HCT116 (cell line): ENCODE results near the gene NSG2. TPM values are rescaled to one million over a fixed set of nuclear protein-coding genes. Genes with fewer than 3 reads are reported as not detected.

Source experiments
- ATAC-seq: fragments of 200-7000 bp; cut with Tn5 transposase; 2 replicates; pipeline ENCODE4 v1.9.1; 2020; ENCODE audit warnings: mild to moderate bottlenecking, moderate library complexity
- BruUV-seq: library from RNA; stranded (reverse); fragments of 400-500 nt; replicated peaks from 2 replicates; lab custom pipeline; 2021; lab: Mats Ljungman, UMichigan
- CTCF ChIA-PET: fragments of 300-600 bp; sonication (Branson Sonifier 250); formaldehyde crosslinking; loops from one replicate; lab custom pipeline; 2021; ENCODE audit warnings: antibody characterized with exemption; lab: Charles Lee
- POLR2A ChIA-PET: fragments of 300-600, 350-600 bp; sonication (Branson Sonifier 250); formaldehyde crosslinking; loops from one replicate; lab custom pipeline; 2021; ENCODE audit warnings: antibody characterized with exemption; lab: Charles Lee
- RAD21 ChIA-PET, 2 experiments: fragments of 300-600 bp; sonication (Branson Sonifier 250); formaldehyde crosslinking; loops; one replicate each; lab custom pipeline; 2023; ENCODE audit warnings: low total read pairs in 2 of 2; ENCODE audit not compliant: uncharacterized antibody in 2 of 2, unreplicated experiment in 2 of 2, low non-redundant PET in 1 of 2; lab: Charles Lee
- DNase-seq: peaks from one replicate; pipeline ENCODE4 v3.0.0-alpha.2; 2010; ENCODE audit warnings: low read depth, low spot score
- H2AFZ ChIP-seq: fragments of 200-600 bp; shearing (Covaris generic), sonication (generic); 2 replicates; pipeline ENCODE4 v1.6.1; 2017; ENCODE audit warnings: low read depth, mixed run types, mixed read lengths, antibody characterized with exemption, low read length; ENCODE audit not compliant: poor library complexity, severe bottlenecking
- H3K27ac ChIP-seq: 2 replicates; pipeline ENCODE4 v1.5.1; 2012; ENCODE audit warnings: low read depth, low read length
- H3K27me3 ChIP-seq: fragments of 200-600 bp; sonication (generic); 2 replicates; pipeline ENCODE4 v1.6.1; 2016; ENCODE audit warnings: mixed run types, low read length, mixed read lengths; ENCODE audit not compliant: insufficient read depth
- H3K36me3 ChIP-seq, 2 experiments: fragments of 200-500 bp in 1 of 2; fragments of 200-600 bp in 1 of 2; sonication (Bioruptor generic) in 1 of 2; sonication (generic) in 1 of 2; 2 replicates each; pipeline versions ENCODE4 v1.5.1 to v1.6.1; 2014 to 2016; ENCODE audit warnings: low read length in 2 of 2, inconsistent platforms in 1 of 2, mixed read lengths in 1 of 2, mixed run types in 1 of 2; ENCODE audit not compliant: insufficient read depth in 2 of 2, control insufficient read depth in 1 of 2
- H3K4me1 ChIP-seq, 2 experiments: fragments of 200-600 bp in 1 of 2; sonication (generic) in 1 of 2; 2 replicates each; pipeline versions ENCODE4 v1.5.1 to v1.6.1; 2012 to 2017; ENCODE audit warnings: low read length in 2 of 2, inconsistent platforms in 1 of 2, mild to moderate bottlenecking in 1 of 2, mixed read lengths in 1 of 2, mixed run types in 1 of 2, moderate library complexity in 1 of 2; ENCODE audit not compliant: insufficient read depth in 2 of 2, control insufficient read depth in 1 of 2
- H3K4me2 ChIP-seq: fragments of 200-600 bp; sonication (generic); 2 replicates; pipeline ENCODE4 v1.6.1; 2017; ENCODE audit warnings: mixed run types, low read length, mixed read lengths
- H3K4me3 ChIP-seq, 2 experiments: fragments of 200-600 bp in 1 of 2; sonication (generic) in 1 of 2; replicated peaks in 1 of 2; 2 replicates each; pipeline ENCODE4 v1.5.1; 2011 to 2016; ENCODE audit warnings: low read length in 2 of 2, control low read depth in 1 of 2, low read depth in 1 of 2, mild to moderate bottlenecking in 1 of 2, mixed read lengths in 1 of 2, mixed run types in 1 of 2
- H3K79me2 ChIP-seq: fragments of 200-600 bp; sonication (generic); 2 replicates; pipeline ENCODE4 v1.6.1; 2017; ENCODE audit warnings: mild to moderate bottlenecking, mixed run types, low read length, moderate library complexity, mixed read lengths; ENCODE audit not compliant: insufficient read depth
- H3K9ac ChIP-seq: fragments of 200-600 bp; sonication (generic); 2 replicates; pipeline ENCODE4 v1.6.1; 2016; ENCODE audit warnings: low read length, mixed read lengths
- H3K9me2 ChIP-seq: fragments of 200-600 bp; sonication (generic), shearing (Covaris generic); 2 replicates; pipeline ENCODE4 v1.6.1; 2017; ENCODE audit warnings: mixed run types, mild to moderate bottlenecking, moderate library complexity; ENCODE audit not compliant: insufficient read depth
- H3K9me3 ChIP-seq, 2 experiments: fragments of 200-500 bp in 1 of 2; fragments of 200-600 bp in 1 of 2; sonication (Bioruptor generic) in 1 of 2; sonication (generic) in 1 of 2; 2 replicates each; pipeline ENCODE4 v1.6.1; 2014 to 2017; ENCODE audit warnings: low read length in 2 of 2, mixed read lengths in 2 of 2, inconsistent platforms in 1 of 2, low read depth in 1 of 2, mild to moderate bottlenecking in 1 of 2, mixed run types in 1 of 2, moderate library complexity in 1 of 2; ENCODE audit not compliant: control insufficient read depth in 1 of 2, insufficient read depth in 1 of 2
- H4K20me1 ChIP-seq: fragments of 200-600 bp; sonication (generic), shearing (Covaris generic); 2 replicates; pipeline ENCODE4 v1.6.1; 2017; ENCODE audit warnings: mixed run types, mild to moderate bottlenecking, moderate library complexity; ENCODE audit not compliant: insufficient read depth
- CBX3 ChIP-seq: IDR thresholded peaks from 2 replicates; pipeline ENCODE4 v1.6.1; 2012; ENCODE audit warnings: low read depth
- ELF1 ChIP-seq: IDR thresholded peaks from 2 replicates; pipeline ENCODE4 v1.6.1; 2012; ENCODE audit warnings: low read depth, borderline replicate concordance
- FOSL1 ChIP-seq: IDR thresholded peaks from 2 replicates; pipeline ENCODE4 v1.6.1; 2012; ENCODE audit warnings: low read depth
- MAX ChIP-seq: IDR thresholded peaks from 2 replicates; pipeline ENCODE4 v1.6.1; 2012
- REST ChIP-seq: IDR thresholded peaks from 2 replicates; pipeline ENCODE4 v1.6.1; 2012; ENCODE audit warnings: low read depth
- SIN3A ChIP-seq: IDR thresholded peaks from 2 replicates; pipeline ENCODE4 v1.6.1; 2012; ENCODE audit warnings: low read depth
- SRF ChIP-seq: IDR thresholded peaks from 2 replicates; pipeline ENCODE4 v1.6.1; 2012; ENCODE audit warnings: low read depth
- TCF7L2 ChIP-seq: IDR thresholded peaks from 2 replicates; pipeline ENCODE4 v1.7.0; 2011; ENCODE audit warnings: borderline replicate concordance, inconsistent platforms; ENCODE audit not compliant: insufficient read depth, insufficient read length; ENCODE audit errors: extremely low read depth
- YY1 ChIP-seq: IDR thresholded peaks from 2 replicates; pipeline ENCODE4 v1.6.1; 2011; ENCODE audit warnings: low read length, low read depth, moderate library complexity, mild to moderate bottlenecking; ENCODE audit not compliant: insufficient replicate concordance; ENCODE audit errors: extremely low read depth
- ZBTB33 ChIP-seq: IDR thresholded peaks from 2 replicates; pipeline ENCODE4 v1.6.1; 2011; ENCODE audit warnings: mild to moderate bottlenecking, low read length, moderate library complexity; ENCODE audit not compliant: insufficient replicate concordance; ENCODE audit errors: extremely low read depth
- intact Hi-C: fragments of 100-400 bp; cut with micrococcal nuclease; formaldehyde crosslinking; loops from 2 replicates; pipeline ENCODE4 v1.10.0; 2022
- total RNA-seq: library from RNA; stranded (reverse); gene quantifications from one replicate; pipeline ENCODE4 v1.2.1, GENCODE V29; 2021; ENCODE audit not compliant: unreplicated experiment

NSG2 gene
- total RNA-seq, 1 experiment from 2014 or later: not detected

GRCh38 chr5:174090129-174090528, 44.6 kb downstream of the NSG2 start:
- no TSS peak for BruUV-seq
- no peaks in the 10 kb centered on the region for H3K9me2 ChIP-seq
- H4K20me1 ChIP-seq: no peaks in the 10 kb centered on the region
- TF ChIP-seq MAX (no peak), YY1 (no peak), ZBTB33 (no peak), ELF1 (no peak), REST (no peak), SIN3A (no peak), CBX3 (no peak), SRF (no peak), TCF7L2 (no peak), FOSL1 (no peak)
- H3K36me3 ChIP-seq: no peaks in the 10 kb centered on the region
- H3K4me2 ChIP-seq: no peak overlapping the region
- ChIA-PET CTCF (no interaction called here), RAD21 (no interaction called here), POLR2A (no interaction called here)
- no peak overlapping the region for H2AFZ ChIP-seq
- H3K4me3 ChIP-seq: no peak overlapping the region
- no peaks in the 10 kb centered on the region for H3K9me3 ChIP-seq
- no peak overlapping the region for H3K27ac ChIP-seq
- ATAC-seq: no peak
- peaks cover 19% of the 10 kb centered on the region; the same call in 1 of the 2 replicates for H3K27me3 ChIP-seq
- no peaks in the 10 kb centered on the region for H3K4me1 ChIP-seq
- intact Hi-C loops: no loop called here
- no peaks in the 10 kb centered on the region for H3K79me2 ChIP-seq
- no peak for DNase-seq
- no peak overlapping the region for H3K9ac ChIP-seq
